Amygdala (tissue), 56 donors: ENCODE data around the gene LOXL4.

Experiments used
- DNase-seq, 56 donors: peaks; one replicate each; lab custom pipeline; 2025; lab: John Stamatoyannopoulos, UW

The LOXL4 gene

GRCh38 chr10:98295907-98296306, 27.9 kb upstream of the LOXL4 start:
- peak in 1 of 56 donors; percentile 5 for DNase-seq

GRCh38 chr10:98295401-98295811, 27.4 kb upstream of the LOXL4 start:
- peak in 26 of 56 donors; percentile 3 to 61 (median 17) for DNase-seq

- no peak for DNase-seq
Observed at GRCh38 chr10:98294270-98294627, 26.3 kb upstream of the LOXL4 start.

DNA sequence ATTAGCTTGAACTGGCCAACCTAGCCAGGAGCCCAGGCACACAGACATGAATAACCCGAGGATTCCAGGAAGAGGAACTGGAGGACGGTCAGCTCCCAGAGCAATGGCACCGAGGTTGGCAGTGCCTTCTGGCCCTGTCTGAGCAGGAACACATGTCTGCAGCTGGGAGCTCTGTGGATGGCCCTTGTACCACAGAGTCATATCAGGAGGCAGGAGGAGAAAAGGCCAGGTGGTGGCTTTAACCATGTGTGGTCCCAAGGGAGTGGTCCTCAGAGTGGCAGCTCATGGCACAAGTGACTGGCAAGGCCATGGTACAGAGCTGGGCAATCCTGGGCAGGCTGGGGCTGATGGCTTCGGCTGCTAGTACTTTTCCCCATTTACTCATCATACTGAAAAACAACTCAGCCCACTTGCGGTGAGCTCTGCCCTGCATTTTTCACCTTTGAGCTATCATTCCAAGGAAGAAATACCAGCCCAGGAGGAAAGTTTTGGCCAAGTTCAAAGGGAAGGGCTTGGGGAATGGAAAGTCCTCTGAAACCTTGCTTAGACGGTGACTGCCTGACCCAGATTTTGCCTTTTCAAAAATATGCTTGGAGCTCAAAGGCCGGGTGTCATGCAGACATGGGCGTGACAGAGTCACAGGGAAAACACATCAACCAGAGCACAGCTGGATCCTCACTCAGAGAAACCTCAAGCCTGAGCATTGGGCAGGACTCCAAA, 25.7 kb upstream of the LOXL4 start:
- DNase-seq = no peak

DNA sequence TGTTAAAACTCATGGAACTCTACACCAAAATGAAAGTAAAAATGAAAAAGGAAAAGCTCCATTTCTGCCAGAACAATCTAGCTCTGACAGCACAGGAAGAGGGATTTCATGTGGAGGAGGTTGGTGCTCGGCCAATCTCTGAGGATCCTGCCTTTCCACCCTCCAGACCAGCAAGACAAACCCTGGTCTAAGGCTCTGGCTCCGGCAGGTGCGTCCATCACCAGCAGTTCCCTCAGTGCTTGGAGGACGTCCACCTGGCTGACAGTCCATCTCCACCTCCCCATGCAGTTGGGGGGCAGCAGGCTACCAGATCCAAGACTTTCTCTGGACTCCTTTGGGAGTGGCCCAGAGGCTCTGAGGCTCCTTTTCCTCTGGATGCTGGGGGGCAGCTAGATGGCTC, 25.0 kb upstream of the LOXL4 start:
- DNase-seq = no peak

GRCh38 chr10:98289802-98290209, 21.8 kb upstream of the LOXL4 start:
- no peak for DNase-seq

DNA sequence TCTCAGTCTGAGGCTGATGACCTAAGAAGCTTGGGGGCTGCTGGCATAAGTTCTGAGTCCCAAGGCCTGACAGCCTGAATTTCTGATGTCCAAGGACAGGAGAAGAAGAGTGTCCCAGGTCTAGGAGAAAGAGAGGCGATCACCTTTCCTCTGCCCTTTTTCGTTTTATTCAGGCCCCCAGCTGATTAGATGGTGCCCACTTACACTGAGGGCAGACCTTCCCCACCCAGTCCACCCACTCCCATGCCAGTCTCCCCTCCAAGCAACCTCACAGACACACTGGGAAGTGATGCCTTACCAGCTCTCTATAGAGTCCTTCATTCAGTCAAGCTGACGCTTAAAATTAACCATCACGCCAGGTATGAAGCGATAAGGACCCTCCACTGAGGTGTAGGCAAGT, 19.3 kb upstream of the LOXL4 start:
- no peak for DNase-seq

GRCh38 chr10:98286419-98286818, 18.4 kb upstream of the LOXL4 start:
- no peak for DNase-seq

GRCh38 chr10:98285416-98285815, 17.4 kb upstream of the LOXL4 start:
- DNase-seq = no peak

GRCh38 chr10:98276311-98276710, 8.3 kb upstream of the LOXL4 start:
- no peak for DNase-seq

- no peak for DNase-seq
Observed at GRCh38 chr10:98274562-98274961, 6.6 kb upstream of the LOXL4 start.

DNA sequence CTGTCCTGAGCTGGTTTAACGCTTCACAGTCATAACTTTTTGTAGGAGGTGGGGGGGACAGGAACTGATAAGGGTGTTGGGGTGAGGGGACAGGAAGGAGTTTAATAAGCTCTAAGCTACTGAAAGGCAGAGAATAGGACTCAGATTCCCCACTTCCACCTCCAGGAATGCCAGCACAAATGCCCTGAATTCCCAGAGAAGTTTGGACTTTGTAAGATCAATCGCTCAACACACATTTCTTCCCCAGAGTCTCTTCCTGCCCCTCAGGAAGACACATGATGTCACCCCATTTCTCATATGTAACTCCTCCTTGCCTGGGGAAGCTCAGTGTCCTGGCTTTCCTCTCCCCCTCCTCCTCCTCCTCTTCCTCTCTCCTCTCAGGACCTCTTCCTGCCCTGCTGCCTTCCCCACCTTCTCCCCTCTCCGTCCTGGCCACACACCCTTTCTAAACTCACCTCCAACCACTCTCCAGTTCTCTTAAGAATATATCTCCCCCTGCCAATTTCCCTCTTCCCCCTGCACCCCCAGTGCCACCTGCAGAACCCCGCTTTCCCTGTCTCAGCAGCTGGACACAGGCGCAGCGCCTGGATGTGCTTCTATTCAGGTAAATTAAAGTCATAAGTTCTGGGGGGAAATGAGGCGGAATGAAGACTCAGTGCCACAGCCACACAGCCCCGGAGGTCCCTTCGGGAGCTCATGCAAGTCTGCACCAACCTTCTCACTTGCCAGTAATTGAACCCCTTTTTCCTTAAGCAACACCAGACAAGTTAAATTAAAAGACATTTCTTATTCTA, 5.3 kb upstream of the LOXL4 start:
- DNase-seq = no peak

- DNase-seq = no peak
Observed at GRCh38 chr10:98272656-98273055, 4.7 kb upstream of the LOXL4 start.

DNA sequence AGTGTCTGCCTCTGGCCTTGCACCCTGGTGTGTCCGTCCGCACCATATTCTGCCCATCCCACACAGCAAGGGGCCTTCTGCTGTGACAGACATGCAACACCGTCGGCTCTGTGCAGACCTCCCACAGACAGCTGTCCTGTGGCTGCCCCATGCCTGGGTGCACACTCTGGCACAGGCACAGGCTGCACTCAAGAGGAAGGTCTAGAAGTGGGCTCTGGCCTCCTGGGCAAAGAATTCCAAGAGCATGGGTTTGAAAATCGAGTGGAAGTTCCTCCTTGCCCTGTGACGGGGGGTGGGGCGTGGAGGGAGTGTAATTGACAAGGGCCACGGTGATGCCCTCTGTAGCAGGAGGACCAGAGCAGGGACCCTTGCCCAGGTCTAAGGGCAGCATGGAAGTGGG, 4.3 kb upstream of the LOXL4 start:
- DNase-seq = no peak

DNA sequence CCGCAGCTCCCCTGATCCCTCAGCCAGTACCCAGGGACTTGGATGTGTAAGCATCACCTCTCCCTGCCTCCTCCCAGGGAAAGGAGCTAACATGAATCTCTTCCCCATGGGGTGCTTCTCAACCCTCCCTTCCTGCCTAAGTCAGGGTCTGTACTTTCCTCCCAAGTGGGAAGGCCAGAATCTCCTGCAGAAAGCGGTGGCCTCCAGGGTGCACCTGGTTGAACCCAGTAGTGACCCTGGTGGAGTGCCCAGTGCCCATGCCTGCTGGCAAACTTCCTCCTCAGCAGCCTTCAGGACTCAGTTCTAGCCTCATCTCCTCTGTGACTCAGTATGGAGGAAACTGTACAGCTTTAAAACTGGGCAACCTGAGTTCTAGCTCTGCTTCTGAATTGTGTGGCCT, 2.8 kb upstream of the LOXL4 start:
- no peak for DNase-seq

GRCh38 chr10:98270073-98270740, 2.2 kb upstream of the LOXL4 start:
- no peak for DNase-seq

- peak in 12 of 56 donors; percentile 15 to 46 (median 32) for DNase-seq
Observed at GRCh38 chr10:98269435-98269912, 1.5 kb upstream of the LOXL4 start.

- no peak for DNase-seq
Observed at GRCh38 chr10:98268694-98269431, 869 bp upstream of the LOXL4 start.

GRCh38 chr10:98267069-98267893, 713 bp downstream of the LOXL4 start:
- DNase-seq = no peak

- DNase-seq = no peak
Observed at GRCh38 chr10:98266647-98267046, 1.3 kb downstream of the LOXL4 start.
